NB4 (cell line): Measurements from ENCODE around the gene SNTB2.

Experiments used
- DNase-seq: peaks from one replicate; pipeline ENCODE4 v3.0.0; 2010; ENCODE audit warnings: low read depth
- H3K4me3 ChIP-seq: one replicate; pipeline ENCODE4 v1.5.1; 2011; ENCODE audit warnings: mild to moderate bottlenecking, low read depth, low read length, moderate library complexity
- MYC ChIP-seq: IDR thresholded peaks from 2 replicates; pipeline ENCODE4 v1.6.1; 2011; ENCODE audit warnings: low read depth, low read length
- POLR2A ChIP-seq: IDR thresholded peaks from 2 replicates; pipeline ENCODE4 v1.6.1; 2011; ENCODE audit warnings: mild to moderate bottlenecking; ENCODE audit not compliant: insufficient read length; ENCODE audit errors: extremely low read depth
- TF ChIP-seq, protein P1 (sequence below): IDR thresholded peaks from 2 replicates; pipeline ENCODE4 v1.6.1; 2011; ENCODE audit warnings: low read depth, low read length
- TF ChIP-seq, protein P2 (sequence below): IDR thresholded peaks from one replicate; pipeline ENCODE4 v1.5.1; 2012; ENCODE audit warnings: low read depth, low read length

The SNTB2 gene

DNA sequence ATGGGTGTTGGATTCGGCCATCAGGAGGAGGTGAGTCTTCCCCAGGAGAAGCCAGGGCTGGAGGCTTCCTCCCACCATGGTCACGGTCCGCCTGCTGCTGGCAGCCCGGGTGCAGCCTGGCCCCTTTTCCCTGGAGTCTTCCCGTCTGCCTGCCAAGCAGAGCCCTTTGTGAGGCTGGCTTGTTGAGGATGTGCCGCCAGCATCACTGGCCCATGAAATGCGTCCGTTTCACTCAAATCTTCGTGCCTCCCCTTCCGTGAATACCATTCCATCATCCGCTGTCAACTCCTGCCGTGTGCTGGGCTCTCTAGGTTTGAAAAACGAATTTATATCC, 133.7 kb downstream of the SNTB2 start:
- TF ChIP-seq MYC (no peak), POLR2A (no peak)
- TF ChIP-seq, protein P1, sequence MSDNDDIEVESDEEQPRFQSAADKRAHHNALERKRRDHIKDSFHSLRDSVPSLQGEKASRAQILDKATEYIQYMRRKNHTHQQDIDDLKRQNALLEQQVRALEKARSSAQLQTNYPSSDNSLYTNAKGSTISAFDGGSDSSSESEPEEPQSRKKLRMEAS = no peak
- TF ChIP-seq, protein P2, sequence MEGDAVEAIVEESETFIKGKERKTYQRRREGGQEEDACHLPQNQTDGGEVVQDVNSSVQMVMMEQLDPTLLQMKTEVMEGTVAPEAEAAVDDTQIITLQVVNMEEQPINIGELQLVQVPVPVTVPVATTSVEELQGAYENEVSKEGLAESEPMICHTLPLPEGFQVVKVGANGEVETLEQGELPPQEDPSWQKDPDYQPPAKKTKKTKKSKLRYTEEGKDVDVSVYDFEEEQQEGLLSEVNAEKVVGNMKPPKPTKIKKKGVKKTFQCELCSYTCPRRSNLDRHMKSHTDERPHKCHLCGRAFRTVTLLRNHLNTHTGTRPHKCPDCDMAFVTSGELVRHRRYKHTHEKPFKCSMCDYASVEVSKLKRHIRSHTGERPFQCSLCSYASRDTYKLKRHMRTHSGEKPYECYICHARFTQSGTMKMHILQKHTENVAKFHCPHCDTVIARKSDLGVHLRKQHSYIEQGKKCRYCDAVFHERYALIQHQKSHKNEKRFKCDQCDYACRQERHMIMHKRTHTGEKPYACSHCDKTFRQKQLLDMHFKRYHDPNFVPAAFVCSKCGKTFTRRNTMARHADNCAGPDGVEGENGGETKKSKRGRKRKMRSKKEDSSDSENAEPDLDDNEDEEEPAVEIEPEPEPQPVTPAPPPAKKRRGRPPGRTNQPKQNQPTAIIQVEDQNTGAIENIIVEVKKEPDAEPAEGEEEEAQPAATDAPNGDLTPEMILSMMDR = no peak
- no peak for DNase-seq
- H3K4me3 ChIP-seq = no peak overlapping the region

DNA sequence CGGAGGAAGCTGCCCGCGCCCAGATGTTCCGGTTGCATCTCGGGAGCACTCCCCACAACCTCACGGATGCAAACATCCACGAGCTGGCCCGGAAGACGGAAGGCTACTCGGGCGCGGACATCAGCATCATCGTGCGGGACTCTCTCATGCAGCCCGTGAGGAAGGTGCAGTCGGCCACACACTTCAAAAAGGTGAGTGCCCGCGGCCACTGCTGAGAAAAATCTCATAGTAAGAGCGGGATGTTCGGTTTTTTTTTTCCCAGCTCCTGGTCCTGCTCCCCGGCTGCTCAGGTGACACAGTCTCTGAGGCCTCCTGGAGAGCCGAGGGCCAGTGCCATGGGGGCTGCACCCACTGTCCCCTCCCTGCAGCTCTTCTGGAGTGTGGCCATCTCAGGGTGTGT, 134.1 kb downstream of the SNTB2 start:
- H3K4me3 ChIP-seq = no peak overlapping the region
- no peak for DNase-seq
- TF ChIP-seq POLR2A = no peak
- TF ChIP-seq, protein P1 = no peak
- TF ChIP-seq, protein P2 = no peak
- no peak for TF ChIP-seq MYC

DNA sequence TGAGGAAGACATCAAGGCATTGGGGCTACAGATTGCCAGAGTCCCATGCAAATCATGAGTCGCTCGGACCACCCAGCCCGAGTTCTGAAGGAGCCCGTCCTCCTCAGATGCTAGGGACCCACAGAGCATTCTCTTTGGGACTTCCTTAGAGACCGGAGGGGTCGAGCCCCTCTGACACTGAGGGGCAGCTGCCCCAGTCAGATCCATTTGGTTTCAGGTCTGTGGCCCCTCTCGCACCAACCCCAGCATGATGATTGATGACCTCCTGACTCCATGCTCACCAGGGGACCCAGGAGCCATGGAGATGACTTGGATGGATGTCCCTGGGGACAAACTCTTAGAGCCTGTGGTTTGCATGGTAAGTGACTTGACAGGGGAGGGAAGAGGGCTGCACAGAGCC, 135.4 kb downstream of the SNTB2 start:
- peak; percentile 46 for DNase-seq
- H3K4me3 ChIP-seq = no peak overlapping the region
- TF ChIP-seq, protein P1 = no peak
- TF ChIP-seq, protein P2 = no peak
- TF ChIP-seq POLR2A (no peak), MYC (no peak)

DNA sequence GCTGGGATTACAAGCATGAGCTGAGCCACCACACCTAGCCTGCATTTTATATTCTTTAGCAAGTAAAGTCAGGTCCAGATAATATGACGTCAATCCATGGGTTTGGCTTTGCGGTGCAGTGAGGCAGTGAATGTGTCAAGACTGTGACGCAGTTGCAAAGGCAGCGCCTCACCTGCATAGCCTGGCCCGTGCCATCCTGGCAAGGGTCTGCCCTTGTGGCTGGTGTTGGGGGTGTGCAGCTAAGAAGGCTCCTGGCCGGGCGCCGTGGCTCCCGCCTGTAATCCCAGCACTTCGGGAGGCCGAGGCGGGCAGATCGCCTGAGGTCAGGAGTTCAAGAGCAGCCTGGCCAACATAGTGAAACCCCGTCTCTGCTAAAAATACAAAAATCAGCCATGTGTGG, 136.5 kb downstream of the SNTB2 start:
- TF ChIP-seq POLR2A (no peak), MYC (no peak)
- TF ChIP-seq, protein P2 = no peak
- TF ChIP-seq, protein P1 = no peak

DNA sequence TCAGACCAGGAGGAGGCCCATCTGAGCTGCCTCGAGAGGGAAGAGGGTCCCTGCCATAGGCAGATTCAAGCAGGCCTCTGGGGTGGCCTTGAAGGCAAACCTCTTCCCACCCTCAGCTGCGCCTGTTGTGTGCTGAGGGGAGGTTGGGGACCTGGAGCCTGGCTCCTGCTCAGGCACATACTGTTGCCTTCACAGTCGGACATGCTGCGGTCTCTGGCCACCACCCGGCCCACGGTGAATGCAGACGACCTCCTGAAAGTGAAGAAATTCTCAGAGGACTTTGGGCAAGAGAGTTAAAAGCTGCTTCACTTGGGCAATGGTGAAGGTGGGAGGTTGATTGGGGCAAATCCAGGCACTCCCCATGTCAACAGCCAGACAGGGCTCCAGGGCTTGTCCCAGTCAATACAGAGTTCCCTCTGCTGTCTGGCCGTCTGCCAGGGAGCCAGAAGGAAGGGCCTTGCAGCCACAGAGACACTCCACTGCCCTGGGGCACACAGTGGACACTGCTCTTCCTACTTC, 137.1 kb downstream of the SNTB2 start:
- no peak for DNase-seq
- TF ChIP-seq MYC = no peak
- TF ChIP-seq, protein P2 = no peak
- no peak for TF ChIP-seq POLR2A
- TF ChIP-seq, protein P1 = no peak
- no peak overlapping the region for H3K4me3 ChIP-seq

More for the DNA sequence above, 136.5 kb downstream of the SNTB2 start:
- no peak for DNase-seq
- no peak overlapping the region for H3K4me3 ChIP-seq
